Measurements from ENCODE around the gene TRMO.
A peak's percentile ranks its signal among the peaks of the same experiment; 100 is the strongest.
"Not testable (repeated sequence)": the region's sequence is repeated elsewhere in the genome, so short reads cannot be mapped to it uniquely, and the experiment has no call there.

Gene TRMO

GRCh38 chr9:97921959-97922724 lies at the start of gene TRMO:
Gene TRMO, minus strand, starts transcription at chr9:97922500. Its CDS starts 7 bp downstream, at chr9:97922493.
- peak; percentile 95 to 97 for DNase-seq (ENCODE audit: low read depth in 2 of 2)

- DNase-seq (ENCODE audit: low read depth in 2 of 2) = no peak
Observed at GRCh38 chr9:97970165-97970564, 47.9 kb upstream of the TRMO start.

- DNase-seq (ENCODE audit: low read depth in 2 of 2) = no peak
Observed at GRCh38 chr9:97969014-97969413, 46.7 kb upstream of the TRMO start.

- no peak for DNase-seq (ENCODE audit: low read depth in 2 of 2)
Observed at GRCh38 chr9:97966493-97966892, 44.2 kb upstream of the TRMO start.

GRCh38 chr9:97964901-97965300 lies 42.6 kb upstream of the TRMO start:
- no peak for DNase-seq (ENCODE audit: low read depth in 2 of 2)

GRCh38 chr9:97963232-97963631 lies 40.9 kb upstream of the TRMO start:
- DNase-seq (ENCODE audit: low read depth in 2 of 2) = no peak

GRCh38 chr9:97962575-97962974 lies 40.3 kb upstream of the TRMO start:
- no peak for DNase-seq (ENCODE audit: low read depth in 2 of 2)

- no peak for DNase-seq (ENCODE audit: low read depth in 2 of 2)
Observed at GRCh38 chr9:97962136-97962535, 39.8 kb upstream of the TRMO start.

- DNase-seq (ENCODE audit: low read depth in 2 of 2) = no peak
Observed at GRCh38 chr9:97961361-97961760, 39.1 kb upstream of the TRMO start.

- not testable (repeated sequence) for DNase-seq (ENCODE audit: low read depth in 2 of 2)
Observed at GRCh38 chr9:97960678-97961328, 38.5 kb upstream of the TRMO start.

GRCh38 chr9:97959585-97959984 lies 37.3 kb upstream of the TRMO start:
- DNase-seq (ENCODE audit: low read depth in 2 of 2) = no peak

- no peak for DNase-seq (ENCODE audit: low read depth in 2 of 2)
Observed at GRCh38 chr9:97958812-97959511, 36.7 kb upstream of the TRMO start.

GRCh38 chr9:97956331-97956730 lies 34.0 kb upstream of the TRMO start:
- no peak for DNase-seq (ENCODE audit: low read depth in 2 of 2)

- peak in 1 of 2 donors; percentile 28 for DNase-seq (ENCODE audit: low read depth in 2 of 2)
Observed at GRCh38 chr9:97954550-97954989, 32.3 kb upstream of the TRMO start.

GRCh38 chr9:97950873-97951272 lies 28.6 kb upstream of the TRMO start:
- DNase-seq (ENCODE audit: low read depth in 2 of 2) = not testable (repeated sequence)

- DNase-seq (ENCODE audit: low read depth in 2 of 2) = not testable (repeated sequence)
Observed at GRCh38 chr9:97947094-97947493, 24.8 kb upstream of the TRMO start.

- DNase-seq (ENCODE audit: low read depth in 2 of 2) = not testable (repeated sequence)
Observed at GRCh38 chr9:97945470-97945869, 23.2 kb upstream of the TRMO start.

GRCh38 chr9:97944612-97945011 lies 22.3 kb upstream of the TRMO start:
- DNase-seq (ENCODE audit: low read depth in 2 of 2) = no peak

- no peak for DNase-seq (ENCODE audit: low read depth in 2 of 2)
Observed at GRCh38 chr9:97943308-97943855, 21.1 kb upstream of the TRMO start.

GRCh38 chr9:97941323-97941722 lies 19.0 kb upstream of the TRMO start:
- DNase-seq (ENCODE audit: low read depth in 2 of 2) = no peak

GRCh38 chr9:97940741-97941140 lies 18.4 kb upstream of the TRMO start:
- no peak for DNase-seq (ENCODE audit: low read depth in 2 of 2)

- DNase-seq (ENCODE audit: low read depth in 2 of 2) = no peak
Observed at GRCh38 chr9:97940233-97940632, 17.9 kb upstream of the TRMO start.

Measured in activated CD8-positive, alpha-beta memory T cell treated with anti-CD3 and anti-CD28 coated beads for 4 hours (primary cell).